Sigmoid colon (tissue), 7 donors: ENCODE measurements around the gene TRIM9. TPM values are rescaled to one million over a fixed set of nuclear protein-coding genes. Genes with fewer than 3 reads are reported as not detected.
A peak's percentile ranks its signal among the peaks of the same experiment; 100 is the strongest.

Experiments used
- DNase-seq: peaks from one replicate; pipeline ENCODE4 v3.0.0-alpha.2; 2019
- H3K27ac ChIP-seq, 4 donors: fragments of 200-600 bp; sonication (generic); one replicate each; pipeline ENCODE4 v1.5.1; 2016 to 2019; ENCODE audit warnings: mild to moderate bottlenecking in 1 of 4
- H3K27me3 ChIP-seq, 3 donors: fragments of 200-600 bp; sonication (generic); one replicate each; pipeline ENCODE4 v1.5.1; 2019; ENCODE audit warnings: mild to moderate bottlenecking in 1 of 3
- H3K36me3 ChIP-seq, 4 donors: fragments of 200-600 bp; sonication (generic); one replicate each; pipeline ENCODE4 v1.5.1; 2016 to 2019
- H3K4me1 ChIP-seq, 4 donors: fragments of 200-600 bp; sonication (generic); one replicate each; pipeline ENCODE4 v1.5.1; 2017 to 2019
- H3K4me3 ChIP-seq, 4 donors: fragments of 200-600 bp; sonication (generic); one replicate each; pipeline ENCODE4 v1.5.1; 2017 to 2019; ENCODE audit warnings: mild to moderate bottlenecking in 2 of 4, moderate library complexity in 1 of 4
- H3K9me3 ChIP-seq, 4 donors: fragments of 200-600 bp in 3 of 4; sonication (generic) in 3 of 4; one replicate each; pipeline versions ENCODE4 v1.5.1 to v1.6.1; 2013 to 2019
- CTCF ChIP-seq, 4 experiments: fragments of 450-650 bp in 3 of 4; fragments of 200-600 bp in 1 of 4; IDR thresholded peaks; one replicate each; pipeline ENCODE4 v1.5.1; 2016 to 2019; ENCODE audit warnings: antibody characterized with exemption in 4 of 4, mild to moderate bottlenecking in 3 of 4, moderate library complexity in 2 of 4
- EP300 ChIP-seq, 4 donors: sonication (generic); formaldehyde crosslinking; IDR thresholded peaks; one replicate each; pipeline ENCODE4 v1.6.1; 2017; ENCODE audit warnings: antibody characterized with exemption in 4 of 4
- POLR2A ChIP-seq, 2 donors: fragments of 450-650 bp; IDR thresholded peaks; one replicate each; pipeline ENCODE4 v1.6.1; 2016; ENCODE audit warnings: antibody characterized with exemption in 2 of 2, mild to moderate bottlenecking in 2 of 2, moderate library complexity in 2 of 2
- POLR2AphosphoS5 ChIP-seq, 4 donors: sonication (generic); formaldehyde crosslinking; IDR thresholded peaks; one replicate each; pipeline ENCODE4 v1.6.1; 2017; ENCODE audit warnings: antibody characterized with exemption in 4 of 4
- WGBS, 2 donors: extraction: QIAGEN DNeasy Blood & Tissue Kit; methylation state at CpG; one replicate each; pipeline ENCODE4 v1.1.7; 2013; 5-methylcytosine and 5-hydroxymethylcytosine counted together
- intact Hi-C: fragments of 100-400 bp; cut with DNase I; formaldehyde crosslinking; loops from one replicate; pipeline ENCODE4 v1.15.1; 2023
- polyA plus RNA-seq, 3 donors: library from polyadenylated mRNA; stranded (reverse); fragments of 200-250 nt; gene quantifications; one replicate each; pipeline ENCODE4 v1.2.3, GENCODE V29; 2013
- total RNA-seq, 4 donors: library from RNA; depleted of rRNA; stranded (reverse); fragments of >200 nt; gene quantifications; one replicate each; pipeline ENCODE4 v1.1.0, GENCODE V29; 2016
- donor health status: healthy with polysubstance abuse.
- donor health status: Bipolar disorder and iron deficiency.
- donor health status: healthy.

TRIM9 gene
- total and polyA plus RNA-seq, 7 donors: 2.4 to 21.0 (median 13.5) TPM

- Histone ChIP-seq H3K4me3 (no peak overlapping the region), H3K4me1 (peaks cover 0 to 36% (median 26%) of the 10 kb centered on the region in 4 donors), H3K9me3 (no peaks in the 10 kb centered on the region), H3K36me3 (no peaks in the 10 kb centered on the region), H3K27ac (no peak overlapping the region), H3K27me3 (no peaks in the 10 kb centered on the region)
- TF ChIP-seq POLR2AphosphoS5 (IDR thresholded peaks at IDR 0.05) (no peak), CTCF (IDR thresholded peaks at IDR 0.05) (no peak), POLR2A (IDR thresholded peaks at IDR 0.05) (no peak), EP300 (IDR thresholded peaks at IDR 0.05) (no peak)
- intact Hi-C loops: loop anchor here (5.0 kb wide), 1 partner anchor 44 kb away; no protein-coding TSS in a partner anchor
- 64 to 65% methylated on average over 4 of the region's 4 CpGs for WGBS, 2 donors
- DNase-seq: no peak
Measured at GRCh38 chr14:51028361-51028760, 66.5 kb downstream of the TRIM9 start.

DNA sequence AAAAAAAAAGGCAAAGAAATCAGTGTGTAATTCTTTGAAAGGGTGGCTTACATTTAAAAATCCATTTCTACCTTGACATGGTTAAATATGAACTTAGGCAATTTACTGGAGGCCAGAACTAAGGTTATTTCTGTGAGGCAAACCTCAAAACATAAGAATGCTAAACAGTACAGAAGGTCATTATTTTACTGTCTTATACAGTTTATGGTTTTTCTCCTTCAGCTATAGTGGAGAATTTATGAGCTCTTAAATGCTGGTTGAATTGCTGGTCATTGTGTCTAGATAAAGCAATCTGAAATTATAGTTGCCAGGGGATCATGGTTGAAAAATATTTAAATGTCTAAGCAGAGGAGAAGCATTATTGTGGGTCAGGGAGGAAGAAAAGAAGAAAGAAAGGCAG is 70.5 kb downstream of the TRIM9 start:
- intact Hi-C loops: loop anchor here (5.0 kb wide), 1 partner anchor 68 kb away; no protein-coding TSS in a partner anchor
- H3K4me1 ChIP-seq: peaks cover 0 to 68% (median 52%) of the 10 kb centered on the region in 4 donors
- H3K4me3 ChIP-seq: no peak overlapping the region
- no peaks in the 10 kb centered on the region for H3K9me3 ChIP-seq
- TF ChIP-seq POLR2AphosphoS5 (IDR thresholded peaks at IDR 0.05) (peak in 3 of 4 donors; percentile 25 to 57 (median 32)), CTCF (IDR thresholded peaks at IDR 0.05) (no peak), POLR2A (IDR thresholded peaks at IDR 0.05) (no peak), EP300 (IDR thresholded peaks at IDR 0.05) (peak in 1 of 4 donors; percentile 8)
- H3K27me3 ChIP-seq: no peaks in the 10 kb centered on the region
- no peaks in the 10 kb centered on the region for H3K36me3 ChIP-seq
- DNase-seq: no peak
- H3K27ac ChIP-seq: peak overlapping the region in 3 of 4 donors; percentile 62 to 78 (median 75)

GRCh38 chr14:51023964-51024363 is 70.9 kb downstream of the TRIM9 start:
- no peaks in the 10 kb centered on the region for H3K36me3 ChIP-seq
- intact Hi-C loops: loop anchor here (5.0 kb wide), 1 partner anchor 68 kb away; no protein-coding TSS in a partner anchor
- no peaks in the 10 kb centered on the region for H3K9me3 ChIP-seq
- 16 to 50% methylated on average over 3 of the region's 3 CpGs for WGBS, 2 donors
- H3K4me1 ChIP-seq: peaks cover 0 to 72% (median 56%) of the 10 kb centered on the region in 4 donors
- no peak for TF ChIP-seq POLR2A (IDR thresholded peaks at IDR 0.05)
- no peak for TF ChIP-seq POLR2AphosphoS5 (IDR thresholded peaks at IDR 0.05)
- TF ChIP-seq CTCF (IDR thresholded peaks at IDR 0.05): no peak
- TF ChIP-seq EP300 (IDR thresholded peaks at IDR 0.05): no peak
- peak overlapping the region in 3 of 4 donors; percentile 62 to 78 (median 75) for H3K27ac ChIP-seq
- H3K4me3 ChIP-seq: no peak overlapping the region
- H3K27me3 ChIP-seq: no peaks in the 10 kb centered on the region
- no peak for DNase-seq

GRCh38 chr14:51022769-51023168 is 72.1 kb downstream of the TRIM9 start:
- WGBS, 2 donors: 89 to 93% methylated on average over 4 of the region's 4 CpGs
- H3K4me1 ChIP-seq: peaks cover 0 to 80% (median 61%) of the 10 kb centered on the region in 4 donors
- intact Hi-C loops: loop anchor here (5.0 kb wide), 1 partner anchor 70 kb away; no protein-coding TSS in a partner anchor
- no peaks in the 10 kb centered on the region for H3K36me3 ChIP-seq
- TF ChIP-seq CTCF (IDR thresholded peaks at IDR 0.05) (no peak), EP300 (IDR thresholded peaks at IDR 0.05) (no peak), POLR2AphosphoS5 (IDR thresholded peaks at IDR 0.05) (no peak), POLR2A (IDR thresholded peaks at IDR 0.05) (no peak)
- no peak overlapping the region for H3K4me3 ChIP-seq
- DNase-seq: no peak
- no peaks in the 10 kb centered on the region for H3K9me3 ChIP-seq
- H3K27ac ChIP-seq: peak overlapping the region in 3 of 4 donors; percentile 62 to 78 (median 75)
- H3K27me3 ChIP-seq: no peaks in the 10 kb centered on the region
